CD14-positive monocyte (primary cell): ENCODE measurements around the gene SHQ1. TPM values are rescaled to one million over a fixed set of nuclear protein-coding genes. Genes with fewer than 3 reads are reported as not detected.

Experiments used
- DNase-seq, 3 donors: peaks; one replicate each; pipeline ENCODE4 v3.0.0-alpha.2; 2011 to 2022
- H2AFZ ChIP-seq: 2 replicates; pipeline ENCODE4 v1.6.0; 2012; ENCODE audit warnings: mild to moderate bottlenecking, low read depth, low read length, inconsistent platforms; ENCODE audit not compliant: insufficient read depth, poor library complexity, severe bottlenecking
- H3K27ac ChIP-seq, 2 donors: 1 replicate in 1 of 2; 2 replicates in 1 of 2; pipeline ENCODE4 v1.5.1; 2012 to 2013; ENCODE audit warnings: low read length in 2 of 2, control low read depth in 1 of 2, inconsistent platforms in 1 of 2, low read depth in 1 of 2, mild to moderate bottlenecking in 1 of 2
- H3K27me3 ChIP-seq, 2 donors: one replicate each; pipeline versions ENCODE4 v1.6.0 to v1.6.1; 2011 to 2013; ENCODE audit warnings: low read length in 2 of 2; ENCODE audit not compliant: control insufficient read depth in 2 of 2, insufficient read depth in 2 of 2
- H3K36me3 ChIP-seq, 2 donors: replicated peaks in 1 of 2; 1 replicate in 1 of 2; 2 replicates in 1 of 2; pipeline versions ENCODE4 v1.5.1 to v1.6.1; 2012 to 2013; ENCODE audit warnings: low read length in 2 of 2, control low read depth in 1 of 2, inconsistent platforms in 1 of 2, mild to moderate bottlenecking in 1 of 2; ENCODE audit not compliant: insufficient read depth in 2 of 2, control insufficient read depth in 1 of 2
- H3K4me1 ChIP-seq, 2 donors: 1 replicate in 1 of 2; 2 replicates in 1 of 2; pipeline versions ENCODE4 v1.5.1 to v1.6.1; 2012 to 2013; ENCODE audit warnings: low read length in 2 of 2, control low read depth in 1 of 2, inconsistent platforms in 1 of 2, mild to moderate bottlenecking in 1 of 2, moderate library complexity in 1 of 2; ENCODE audit not compliant: insufficient read depth in 2 of 2, control insufficient read depth in 1 of 2
- H3K4me2 ChIP-seq: replicated peaks from 2 replicates; pipeline ENCODE3; 2012; ENCODE audit warnings: low read length, moderate library complexity, mild to moderate bottlenecking; ENCODE audit not compliant: poor library complexity, severe bottlenecking; ENCODE audit errors: extremely low read depth
- H3K4me3 ChIP-seq, 3 experiments: fragments of 200-600 bp in 1 of 3; sonication (generic) in 1 of 3; replicated peaks in 1 of 3; 1 replicate in 2 of 3; 2 replicates in 1 of 3; pipeline ENCODE4 v1.5.1; 2011 to 2013; ENCODE audit warnings: low read length in 3 of 3, mild to moderate bottlenecking in 3 of 3, control low read depth in 2 of 3, low read depth in 2 of 3, inconsistent platforms in 1 of 3, moderate library complexity in 1 of 3
- H3K79me2 ChIP-seq: 2 replicates; pipeline ENCODE4 v1.6.0; 2012; ENCODE audit warnings: mild to moderate bottlenecking, control low read depth, inconsistent platforms, low read length, moderate library complexity; ENCODE audit not compliant: insufficient read depth
- H3K9ac ChIP-seq: 2 replicates; pipeline ENCODE4 v1.6.0; 2017; ENCODE audit warnings: low read length, mild to moderate bottlenecking; ENCODE audit not compliant: insufficient read depth, poor library complexity, severe bottlenecking
- H3K9me3 ChIP-seq, 2 donors: replicated peaks in 1 of 2; 1 replicate in 1 of 2; 2 replicates in 1 of 2; pipeline versions ENCODE4 v1.5.1 to v1.6.1; 2012 to 2013; ENCODE audit warnings: low read length in 2 of 2, control low read depth in 1 of 2; ENCODE audit not compliant: control insufficient read depth in 1 of 2, insufficient read depth in 1 of 2
- H4K20me1 ChIP-seq: 2 replicates; pipeline ENCODE4 v1.6.0; 2012; ENCODE audit warnings: mild to moderate bottlenecking, low read length, control low read depth, moderate library complexity; ENCODE audit not compliant: insufficient read depth
- H3K27ac Mint-ChIP-seq, 7 donors: one replicate each; pipeline ENCODE4 v1.8.0; 2020; ENCODE audit warnings: mild to moderate bottlenecking in 7 of 7, mixed read lengths in 7 of 7, moderate library complexity in 6 of 7, inconsistent platforms in 2 of 7
- H3K27me3 Mint-ChIP-seq, 3 donors: one replicate each; pipeline ENCODE4 v1.8.0; 2021 to 2022; ENCODE audit warnings: low read depth in 3 of 3, mild to moderate bottlenecking in 3 of 3, mixed read lengths in 3 of 3, moderate library complexity in 3 of 3, inconsistent platforms in 1 of 3
- H3K36me3 Mint-ChIP-seq, 2 donors: one replicate each; pipeline ENCODE4 v1.8.0; 2020; ENCODE audit warnings: mixed read lengths in 2 of 2, inconsistent platforms in 1 of 2, mild to moderate bottlenecking in 1 of 2
- H3K4me1 Mint-ChIP-seq: one replicate; pipeline ENCODE4 v1.8.0; 2020; ENCODE audit warnings: mild to moderate bottlenecking, mixed read lengths
- H3K4me3 Mint-ChIP-seq, 2 donors: one replicate each; pipeline ENCODE4 v1.8.0; 2020; ENCODE audit warnings: mild to moderate bottlenecking in 2 of 2, mixed read lengths in 2 of 2, moderate library complexity in 1 of 2
- H3K9me3 Mint-ChIP-seq, 7 donors: one replicate each; pipeline ENCODE4 v1.8.0; 2020 to 2022; ENCODE audit warnings: mixed read lengths in 7 of 7, mild to moderate bottlenecking in 6 of 7, moderate library complexity in 6 of 7, inconsistent platforms in 2 of 7
- WGBS: methylation state at CpG from one replicate; pipeline ENCODE4 v1.1.5; 2013; ENCODE audit warnings: missing lambda C conversion rate; ENCODE audit not compliant: insufficient coverage; 5-methylcytosine and 5-hydroxymethylcytosine counted together
- intact Hi-C, 2 donors: fragments of 100-400 bp; cut with micrococcal nuclease; formaldehyde crosslinking; loops; one replicate each; pipeline versions ENCODE4 v1.15.0 to v1.15.1; 2023
- polyA plus RNA-seq, 3 donors: library from polyadenylated mRNA; depleted of rRNA in 1 of 3; unstranded in 2 of 3; stranded (reverse) in 1 of 3; fragments of 300-500 nt in 2 of 3; fragments of >200 nt in 1 of 3; fragmentation: Illumina TruSeq in 2 of 3; gene quantifications; 1 replicate in 2 of 3; 2 replicates in 1 of 3; pipeline ENCODE4 v1.2.3, GENCODE V29; 2012 to 2021
- TF ChIP-seq, protein P1 (sequence below): fragments of 200-600 bp; IDR thresholded peaks from one replicate; pipeline ENCODE4 v1.8.0; 2022; ENCODE audit warnings: antibody characterized with exemption, mild to moderate bottlenecking

The SHQ1 gene
- polyA plus RNA-seq, 3 donors, result 3.5 to 31.6 (median 8.2) TPM

DNA sequence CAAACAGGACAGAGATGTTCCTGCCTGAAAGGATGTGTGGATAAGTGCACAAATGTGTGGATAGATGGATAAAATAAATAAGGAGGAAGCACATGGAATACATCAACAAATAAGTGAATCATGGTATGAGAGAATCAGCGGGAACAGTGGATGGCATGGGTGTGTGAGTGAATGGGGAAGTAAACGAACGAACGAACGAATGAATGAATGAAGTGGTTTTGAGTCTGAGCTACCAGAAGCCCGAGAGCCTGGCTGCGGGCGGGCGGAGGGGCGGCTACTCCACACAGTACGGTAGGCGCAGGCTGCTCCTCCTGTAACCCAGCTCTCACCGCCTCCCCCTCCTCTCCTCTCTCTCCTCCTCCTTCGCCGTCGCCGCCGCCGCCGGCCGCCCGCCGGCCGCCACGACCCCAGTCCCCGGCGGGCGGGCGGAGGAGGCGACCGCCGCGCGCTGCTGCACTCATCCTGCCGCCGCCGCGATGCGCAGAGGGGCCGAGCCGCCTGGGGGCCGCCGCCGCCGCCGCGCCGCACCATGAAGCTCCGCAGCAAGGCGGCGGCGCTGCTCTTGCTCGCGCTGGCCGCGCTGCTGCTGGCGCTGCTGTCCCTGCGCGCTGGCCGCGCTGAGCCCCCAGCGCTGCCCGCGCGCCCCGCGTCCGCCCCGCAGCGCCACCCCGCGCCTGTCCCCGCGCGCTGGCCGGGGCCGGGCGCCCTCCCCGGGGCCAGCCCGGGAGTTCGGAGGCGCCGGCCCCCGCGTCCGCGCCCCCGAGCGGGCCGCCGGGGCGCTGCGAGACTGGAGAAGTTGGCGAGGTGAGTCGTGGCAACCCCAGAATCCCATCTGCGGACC lies 39.7 kb upstream of the SHQ1 start, which contains the start of gene GXYLT2:
GXYLT2 (plus strand) TSS at position 342 of the 841 bp plus-strand sequence; CDS start at position 530, 188 bp downstream.
- Histone ChIP-seq H3K27ac (no peak within 1 kb of the TSS), H3K36me3 (no peaks in the 10 kb centered on the region), H4K20me1 (no peaks in the 10 kb centered on the region), H3K4me2 (peak within 1 kb of the TSS; percentile 61), H3K4me1 (peaks cover 13 to 23% of the 10 kb centered on the region in 2 donors), H3K9ac (no peak within 1 kb of the TSS), H3K4me3 (peak within 1 kb of the TSS in 2 of 3 experiments; percentile 6 to 63), H3K9me3 (peaks cover 0 to 5% of the 10 kb centered on the region in 2 donors), H3K79me2 (no peaks in the 10 kb centered on the region), H2AFZ (peak within 1 kb of the TSS; percentile 30), H3K27me3 (peaks cover 31 to 42% of the 10 kb centered on the region in 2 donors)
- peaks cover 0 to 5% of the 10 kb centered on the region in 2 donors for H3K36me3 Mint-ChIP-seq
- DNase-seq, result peak; percentile 23 to 58 (median 48)
- peaks cover 37 to 49% (median 39%) of the 10 kb centered on the region in 3 donors for H3K27me3 Mint-ChIP-seq
- TF ChIP-seq, protein P1, sequence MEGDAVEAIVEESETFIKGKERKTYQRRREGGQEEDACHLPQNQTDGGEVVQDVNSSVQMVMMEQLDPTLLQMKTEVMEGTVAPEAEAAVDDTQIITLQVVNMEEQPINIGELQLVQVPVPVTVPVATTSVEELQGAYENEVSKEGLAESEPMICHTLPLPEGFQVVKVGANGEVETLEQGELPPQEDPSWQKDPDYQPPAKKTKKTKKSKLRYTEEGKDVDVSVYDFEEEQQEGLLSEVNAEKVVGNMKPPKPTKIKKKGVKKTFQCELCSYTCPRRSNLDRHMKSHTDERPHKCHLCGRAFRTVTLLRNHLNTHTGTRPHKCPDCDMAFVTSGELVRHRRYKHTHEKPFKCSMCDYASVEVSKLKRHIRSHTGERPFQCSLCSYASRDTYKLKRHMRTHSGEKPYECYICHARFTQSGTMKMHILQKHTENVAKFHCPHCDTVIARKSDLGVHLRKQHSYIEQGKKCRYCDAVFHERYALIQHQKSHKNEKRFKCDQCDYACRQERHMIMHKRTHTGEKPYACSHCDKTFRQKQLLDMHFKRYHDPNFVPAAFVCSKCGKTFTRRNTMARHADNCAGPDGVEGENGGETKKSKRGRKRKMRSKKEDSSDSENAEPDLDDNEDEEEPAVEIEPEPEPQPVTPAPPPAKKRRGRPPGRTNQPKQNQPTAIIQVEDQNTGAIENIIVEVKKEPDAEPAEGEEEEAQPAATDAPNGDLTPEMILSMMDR, result no peak
- H3K4me3 Mint-ChIP-seq, result peak within 1 kb of the TSS; percentile 79 to 93
- H3K4me1 Mint-ChIP-seq, result peaks cover 31% of the 10 kb centered on the region
- H3K27ac Mint-ChIP-seq, result peak within 1 kb of the TSS in 4 of 7 donors; percentile 42 to 63 (median 54)
- H3K9me3 Mint-ChIP-seq, result peaks cover 0 to 15% (median 7%) of the 10 kb centered on the region in 7 donors
- under 1% methylated on average over 95 of the region's 96 CpGs for WGBS
- intact Hi-C loops, result no loop called here

GRCh38 chr3:72887343-72887704 lies 39.1 kb upstream of the SHQ1 start:
- H3K27me3 Mint-ChIP-seq, result peaks cover 37 to 49% (median 39%) of the 10 kb centered on the region in 3 donors
- Histone ChIP-seq H3K4me1 (peaks cover 13 to 20% of the 10 kb centered on the region in 2 donors), H3K27me3 (peaks cover 31 to 42% of the 10 kb centered on the region in 2 donors), H3K36me3 (no peaks in the 10 kb centered on the region), H3K79me2 (no peaks in the 10 kb centered on the region), H3K9me3 (peaks cover 0 to 5% of the 10 kb centered on the region in 2 donors), H4K20me1 (no peaks in the 10 kb centered on the region), H3K9ac (no peak overlapping the region), H3K27ac (no peak overlapping the region), H2AFZ (no peak overlapping the region), H3K4me3 (peak overlapping the region in 1 of 3 experiments; percentile 63), H3K4me2 (peak overlapping the region; percentile 61)
- intact Hi-C loops, result no loop called here
- peaks cover 0 to 5% of the 10 kb centered on the region in 2 donors for H3K36me3 Mint-ChIP-seq
- TF ChIP-seq, protein P1, result no peak
- H3K4me1 Mint-ChIP-seq, result peaks cover 25% of the 10 kb centered on the region
- H3K4me3 Mint-ChIP-seq, result peak overlapping the region; percentile 79 to 93
- 21% methylated on average over 2 of the region's 7 CpGs for WGBS
- H3K27ac Mint-ChIP-seq, result peak overlapping the region in 3 of 7 donors; percentile 42 to 63 (median 58)
- H3K9me3 Mint-ChIP-seq, result peaks cover 0 to 15% (median 7%) of the 10 kb centered on the region in 7 donors
- DNase-seq, result no peak
